ENCODE measurements around the gene CFH. TPM values are rescaled to one million over a fixed set of nuclear protein-coding genes. Genes with fewer than 3 reads are reported as not detected.

The CFH gene
- total and polyA plus RNA-seq, 9 of the 15 experiments (the other 6 are each of a cell fraction or from before 2014, with no cell fraction given): 31.6 to 107 (median 48.3) TPM

- TF ChIP-seq NCOR1 (IDR thresholded peaks at IDR 0.05): no peak
- peak; percentile 66 to 85 (median 82) for TF ChIP-seq CTCF (IDR thresholded peaks at IDR 0.05 in 2 of 3, conservative IDR thresholded peaks at IDR 0.05 in 1 of 3; ENCODE audit: insufficient read depth in 2 of 3, low read depth in 1 of 3, low read length in 3 of 3)
- no peak for TF ChIP-seq RB1 (IDR thresholded peaks at IDR 0.05; ENCODE audit: low read depth)
- TF ChIP-seq ZNF384 (IDR thresholded peaks at IDR 0.05; ENCODE audit: low read depth, low read length): no peak
- 0 out of 2 replicates have a peak, but pooled peaks have one; percentile 18 for TF ChIP-seq TEAD4 (IDR thresholded peaks at IDR 0.05; ENCODE audit: low read length)
- no peak for TF ChIP-seq TEAD4 (CRISPR knock-in tag; IDR thresholded peaks at IDR 0.05; ENCODE audit: borderline replicate concordance)
- TF ChIP-seq ZBTB11 (CRISPR knock-in tag; IDR thresholded peaks at IDR 0.05): no peak
- no peak for TF ChIP-seq FOXA1 (IDR thresholded peaks at IDR 0.05; ENCODE audit: borderline replicate concordance)
- no peak for TF ChIP-seq CCNT2 (IDR thresholded peaks at IDR 0.05; ENCODE audit: borderline replicate concordance, extremely low read depth, insufficient read length, low read depth, low read length)
- TF ChIP-seq CBX8 (IDR thresholded peaks at IDR 0.05; ENCODE audit: borderline replicate concordance, extremely low read depth, low read depth, low read length, poor library complexity, severe bottlenecking): no peak
Measured at GRCh38 chr1:196723325-196724185, 71.7 kb downstream of the CFH start (continued).

Measured in K562 (cell line).